GM23338 (cell line): ENCODE measurements around the gene KIF6. TPM values are rescaled to one million over a fixed set of nuclear protein-coding genes. Genes with fewer than 3 reads are reported as not detected.

Source experiments
- ATAC-seq: fragments of 200-7000 bp; cut with Tn5 transposase; 3 replicates; pipeline ENCODE4 v1.9.1; 2020
- DNase-seq: peaks from one replicate; pipeline ENCODE4 v3.0.0-alpha.2; 2015; ENCODE audit warnings: low spot score
- H2AFZ ChIP-seq: fragments of 200-600 bp; sonication (generic); 2 replicates; pipeline ENCODE4 v1.8.0; 2016; ENCODE audit warnings: antibody characterized with exemption, mild to moderate bottlenecking, moderate library complexity
- H3F3A ChIP-seq: fragments of 200-600 bp; sonication (generic); replicated peaks from 2 replicates; pipeline ENCODE4 v1.8.0; 2017; ENCODE audit warnings: antibody characterized with exemption, mixed run types, low read depth
- H3K27ac ChIP-seq: fragments of 200-600 bp; sonication (generic); 2 replicates; pipeline ENCODE4 v1.6.1; 2016; ENCODE audit warnings: low read depth
- H3K27me3 ChIP-seq: fragments of 200-600 bp; sonication (generic); 2 replicates; pipeline ENCODE4 v1.8.0; 2016; ENCODE audit warnings: mild to moderate bottlenecking, mixed run types, moderate library complexity; ENCODE audit not compliant: insufficient read depth
- H3K36me3 ChIP-seq: fragments of 200-600 bp; sonication (generic); 2 replicates; pipeline ENCODE4 v1.8.0; 2016; ENCODE audit warnings: mild to moderate bottlenecking; ENCODE audit not compliant: insufficient read depth
- H3K4me1 ChIP-seq: fragments of 200-600 bp; sonication (generic); 2 replicates; pipeline ENCODE4 v1.8.0; 2016; ENCODE audit warnings: mild to moderate bottlenecking, moderate library complexity; ENCODE audit not compliant: insufficient read depth
- H3K4me2 ChIP-seq: fragments of 200-600 bp; sonication (generic); 2 replicates; pipeline ENCODE4 v1.7.1; 2017; ENCODE audit warnings: mixed run types
- H3K4me3 ChIP-seq: fragments of 200-600 bp; sonication (generic); 2 replicates; pipeline ENCODE4 v1.6.1; 2016; ENCODE audit warnings: mixed run types
- H3K79me2 ChIP-seq: fragments of 200-600 bp; sonication (generic); replicated peaks from 2 replicates; pipeline ENCODE4 v1.8.0; 2017; ENCODE audit warnings: mild to moderate bottlenecking; ENCODE audit not compliant: insufficient read depth
- H3K9me2 ChIP-seq: fragments of 200-600 bp; sonication (generic); 2 replicates; pipeline ENCODE4 v1.8.0; 2017; ENCODE audit not compliant: insufficient read depth
- H4K20me1 ChIP-seq: fragments of 200-600 bp; sonication (generic); replicated peaks from 2 replicates; pipeline ENCODE4 v1.8.0; 2017; ENCODE audit warnings: mild to moderate bottlenecking; ENCODE audit not compliant: insufficient read depth
- H3K27ac Mint-ChIP-seq: 2 replicates; pipeline ENCODE4 v1.8.0; 2020; ENCODE audit warnings: inconsistent platforms, mild to moderate bottlenecking, moderate library complexity, mixed read lengths
- H3K27me3 Mint-ChIP-seq: 3 replicates; pipeline ENCODE4 v1.8.0; 2022; ENCODE audit warnings: low read depth, mild to moderate bottlenecking, moderate library complexity, mixed read lengths, inconsistent platforms; ENCODE audit not compliant: insufficient read depth, poor library complexity
- H3K36me3 Mint-ChIP-seq: 3 replicates; pipeline ENCODE4 v1.8.0; 2021; ENCODE audit warnings: low read depth, mild to moderate bottlenecking, inconsistent platforms, moderate library complexity, mixed read lengths
- H3K4me1 Mint-ChIP-seq: 3 replicates; pipeline ENCODE4 v1.8.0; 2020; ENCODE audit warnings: mild to moderate bottlenecking, inconsistent platforms, mixed read lengths
- H3K4me3 Mint-ChIP-seq: 3 replicates; pipeline ENCODE4 v1.8.0; 2021; ENCODE audit warnings: moderate library complexity, mild to moderate bottlenecking, inconsistent platforms, mixed read lengths
- H3K9me3 Mint-ChIP-seq: 3 replicates; pipeline ENCODE4 v1.8.0; 2020; ENCODE audit warnings: moderate library complexity, mild to moderate bottlenecking, inconsistent platforms, mixed read lengths
- CREB1 ChIP-seq: fragments of 250-450 bp; sonication (Bioruptor Pico); IDR thresholded peaks from 2 replicates; pipeline ENCODE4 v1.5.0; 2020; ENCODE audit warnings: low read depth, mild to moderate bottlenecking, moderate library complexity
- CTCF ChIP-seq, 2 experiments: fragments of 200-600 bp in 1 of 2; sonication (generic) in 1 of 2; conservative IDR thresholded peaks; 2 replicates each; pipeline versions ENCODE4 v1.5.1 to v1.6.1; 2016 to 2017; ENCODE audit warnings: antibody characterized with exemption in 2 of 2, low read depth in 2 of 2, mild to moderate bottlenecking in 2 of 2, moderate library complexity in 1 of 2
- EZH2phosphoT487 ChIP-seq: fragments of 200-600 bp; sonication (generic); IDR thresholded peaks from one replicate; pipeline ENCODE4 v1.8.1; 2018; ENCODE audit warnings: antibody characterized with exemption; ENCODE audit not compliant: unreplicated experiment
- JUNB ChIP-seq: IDR thresholded peaks from one replicate; pipeline ENCODE4 v1.6.1; 2016; ENCODE audit warnings: antibody characterized with exemption; ENCODE audit not compliant: unreplicated experiment
- NANOG ChIP-seq: IDR thresholded peaks from 2 replicates; pipeline ENCODE4 v1.6.1; 2016; ENCODE audit warnings: antibody characterized with exemption, borderline replicate concordance
- ZNF114 ChIP-seq: fragments of 250-450 bp; sonication (Bioruptor Pico); IDR thresholded peaks from 2 replicates; pipeline ENCODE4 v1.5.0; 2020; ENCODE audit warnings: mild to moderate bottlenecking, moderate library complexity
- ZNF331 ChIP-seq: fragments of 250-450 bp; sonication (Bioruptor Pico); IDR thresholded peaks from 2 replicates; pipeline ENCODE4 v1.5.0; 2020; ENCODE audit warnings: low read depth, mild to moderate bottlenecking, moderate library complexity
- ZNF462 ChIP-seq: fragments of 250-450 bp; sonication (Bioruptor Pico); IDR thresholded peaks from 2 replicates; pipeline ENCODE4 v1.5.0; 2020; ENCODE audit warnings: mild to moderate bottlenecking, moderate library complexity
- polyA plus RNA-seq: library from polyadenylated mRNA; unstranded; fragments of >200 nt; fragmentation: Nextera tagmentation; extraction: Ambion mirVana; gene quantifications from 2 replicates; pipeline ENCODE4 v1.2.1, GENCODE V29; 2016
- total RNA-seq: library from RNA; depleted of rRNA; stranded (reverse); fragments of >200 nt; shearing (Covaris generic); gene quantifications from 2 replicates; pipeline ENCODE4 v1.2.3, GENCODE V29; 2014
- TF ChIP-seq, protein P1 (sequence below): IDR thresholded peaks from 2 replicates; pipeline ENCODE4 v1.6.1; 2016; ENCODE audit warnings: antibody characterized with exemption

KIF6 gene
- total and polyA plus RNA-seq, 2 experiments from 2014 or later: 0.87 to 1.7 TPM

DNA sequence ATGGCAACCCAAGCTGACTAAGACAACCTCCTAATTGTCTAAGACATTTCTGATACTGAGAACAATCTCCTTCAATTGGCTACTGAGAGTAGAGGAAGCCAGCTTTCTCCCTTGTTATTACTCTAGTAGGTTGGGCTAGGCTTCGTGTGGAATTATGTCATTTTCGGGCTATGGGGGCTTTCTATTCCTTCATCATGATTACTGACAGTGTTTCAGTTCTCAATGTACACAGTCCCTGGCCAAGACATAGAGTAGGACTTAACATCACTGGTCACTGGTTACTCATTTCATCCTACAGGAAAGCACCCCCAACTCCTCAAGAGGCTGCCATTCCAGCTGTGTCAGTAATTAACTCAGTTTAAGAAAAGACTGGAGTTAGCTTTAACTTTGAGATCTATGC is 100.0 kb downstream of the KIF6 start:
- H3K9me3 Mint-ChIP-seq: no peaks in the 10 kb centered on the region
- no peak overlapping the region for H3K27ac Mint-ChIP-seq
- Histone ChIP-seq H3K4me3 (no peak overlapping the region), H3K4me2 (no peak overlapping the region), H3K27ac (no peak overlapping the region), H3K27me3 (no peaks in the 10 kb centered on the region), H3K79me2 (no peaks in the 10 kb centered on the region), H3F3A (no peaks in the 10 kb centered on the region), H4K20me1 (no peaks in the 10 kb centered on the region), H2AFZ (no peak overlapping the region), H3K4me1 (no peaks in the 10 kb centered on the region), H3K36me3 (no peaks in the 10 kb centered on the region), H3K9me2 (no peaks in the 10 kb centered on the region)
- peaks cover 2% of the 10 kb centered on the region for H3K27me3 Mint-ChIP-seq
- no peaks in the 10 kb centered on the region for H3K36me3 Mint-ChIP-seq
- TF ChIP-seq JUNB (no peak), EZH2phosphoT487 (no peak), ZNF462 (CRISPR knock-in tag) (no peak), NANOG (no peak), CREB1 (CRISPR knock-in tag) (no peak), CTCF (conservative IDR thresholded peaks at IDR 0.05; ENCODE audit: low read depth in 2 of 2) (no peak), ZNF331 (CRISPR knock-in tag) (no peak), ZNF114 (CRISPR knock-in tag) (no peak)
- TF ChIP-seq, protein P1, sequence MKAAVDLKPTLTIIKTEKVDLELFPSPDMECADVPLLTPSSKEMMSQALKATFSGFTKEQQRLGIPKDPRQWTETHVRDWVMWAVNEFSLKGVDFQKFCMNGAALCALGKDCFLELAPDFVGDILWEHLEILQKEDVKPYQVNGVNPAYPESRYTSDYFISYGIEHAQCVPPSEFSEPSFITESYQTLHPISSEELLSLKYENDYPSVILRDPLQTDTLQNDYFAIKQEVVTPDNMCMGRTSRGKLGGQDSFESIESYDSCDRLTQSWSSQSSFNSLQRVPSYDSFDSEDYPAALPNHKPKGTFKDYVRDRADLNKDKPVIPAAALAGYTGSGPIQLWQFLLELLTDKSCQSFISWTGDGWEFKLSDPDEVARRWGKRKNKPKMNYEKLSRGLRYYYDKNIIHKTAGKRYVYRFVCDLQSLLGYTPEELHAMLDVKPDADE: no peak
- ATAC-seq: no peak
- H3K4me3 Mint-ChIP-seq: no peak overlapping the region
- DNase-seq: no peak
- H3K4me1 Mint-ChIP-seq: peaks cover 6% of the 10 kb centered on the region
